ENCODE measurements around the gene MT3.

The MT3 gene

DNA sequence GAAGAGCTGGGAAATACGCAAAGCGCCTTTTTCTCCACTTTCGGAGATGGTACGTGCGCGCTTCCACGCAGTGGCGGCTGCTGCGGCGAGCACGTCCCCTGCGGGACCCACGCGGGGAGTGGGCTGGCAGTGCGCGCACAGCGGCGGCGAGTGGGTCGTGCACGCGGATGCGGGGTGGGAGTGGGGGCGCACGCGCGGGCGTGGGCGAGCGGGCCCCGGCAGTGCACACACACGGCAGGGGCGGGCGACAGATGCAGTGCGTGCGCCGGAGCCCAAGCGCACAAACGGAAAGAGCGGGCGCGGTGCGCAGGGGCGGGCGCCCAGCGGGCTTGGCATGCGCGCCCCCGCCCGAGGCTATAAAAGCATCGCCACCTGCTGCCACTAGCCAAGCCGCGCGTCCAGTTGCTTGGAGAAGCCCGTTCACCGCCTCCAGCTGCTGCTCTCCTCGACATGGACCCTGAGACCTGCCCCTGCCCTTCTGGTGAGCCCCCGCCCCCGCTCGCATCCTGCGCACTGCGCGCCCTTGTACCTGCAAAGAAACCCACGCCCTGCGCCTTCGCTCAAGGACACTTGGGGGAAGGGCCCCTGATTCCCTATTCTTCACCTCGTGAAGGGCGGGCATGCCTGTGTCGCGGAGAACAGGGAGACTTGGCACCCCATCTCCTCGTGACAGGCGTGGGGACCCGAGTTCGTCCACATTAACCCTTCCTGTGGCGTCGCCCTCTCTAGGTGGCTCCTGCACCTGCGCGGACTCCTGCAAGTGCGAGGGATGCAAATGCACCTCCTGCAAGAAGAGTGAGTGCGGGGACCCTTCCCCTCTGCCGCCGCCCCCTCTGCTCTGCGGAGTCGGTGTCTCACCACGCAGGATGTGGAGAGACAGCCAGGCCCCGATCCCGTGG, at the start of gene MT3:
TSS of gene MT3 (plus strand) at position 388 of the 899 bp plus-strand sequence. CDS start at position 451, 63 bp downstream.
- no peak for TF ChIP-seq GLIS3 (CRISPR knock-in tag; IDR thresholded peaks at IDR 0.05)
- TF ChIP-seq PPARA (CRISPR knock-in tag; IDR thresholded peaks at IDR 0.05; ENCODE audit: borderline replicate concordance): no peak
- no peak for TF ChIP-seq SNAI2 (CRISPR knock-in tag; IDR thresholded peaks at IDR 0.05)
- no peak for TF ChIP-seq TOX (CRISPR knock-in tag; IDR thresholded peaks at IDR 0.05; ENCODE audit: borderline replicate concordance)
- no peak for TF ChIP-seq BACH2 (CRISPR knock-in tag; IDR thresholded peaks at IDR 0.05; ENCODE audit: borderline replicate concordance)
- TF ChIP-seq ZFP3 (CRISPR knock-in tag; IDR thresholded peaks at IDR 0.05): no peak
- no peak for TF ChIP-seq CSDC2 (CRISPR knock-in tag; IDR thresholded peaks at IDR 0.05)
- TF ChIP-seq RARB (CRISPR knock-in tag; IDR thresholded peaks at IDR 0.05): no peak
- TF ChIP-seq ZC3H10 (CRISPR knock-in tag; IDR thresholded peaks at IDR 0.05): no peak
- TF ChIP-seq ZFP30 (CRISPR knock-in tag; IDR thresholded peaks at IDR 0.05): no peak
- no peak for TF ChIP-seq POU6F1 (CRISPR knock-in tag; IDR thresholded peaks at IDR 0.05; ENCODE audit: borderline replicate concordance, low read depth)
- TF ChIP-seq ZNF8 (CRISPR knock-in tag; IDR thresholded peaks at IDR 0.05): no peak
- peak; percentile 77 for ATAC-seq

DNA sequence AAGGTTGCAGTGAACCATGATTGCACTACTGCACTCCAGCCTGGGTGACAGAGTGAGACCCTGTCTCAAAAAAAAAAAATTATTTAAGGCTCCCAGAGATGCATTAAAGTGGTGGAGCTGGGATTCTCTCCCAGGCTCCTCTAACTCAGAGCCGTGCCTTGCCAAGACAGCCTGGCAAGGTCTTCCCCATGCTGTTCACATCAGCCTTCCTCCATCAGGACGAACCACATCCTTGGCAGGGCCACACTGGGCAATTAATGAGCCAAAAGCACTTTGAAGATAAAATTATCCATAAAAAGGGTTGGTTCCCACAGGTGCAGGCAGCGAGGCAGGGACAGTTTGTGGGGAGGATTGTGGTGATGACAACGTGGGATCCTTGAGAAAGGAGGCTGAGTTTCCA, 49.7 kb upstream of the MT3 start:
- no peak for ATAC-seq
- no peak for TF ChIP-seq TOX (CRISPR knock-in tag; IDR thresholded peaks at IDR 0.05; ENCODE audit: borderline replicate concordance)
- no peak for TF ChIP-seq PPARA (CRISPR knock-in tag; IDR thresholded peaks at IDR 0.05; ENCODE audit: borderline replicate concordance)
- TF ChIP-seq GLIS3 (CRISPR knock-in tag; IDR thresholded peaks at IDR 0.05): no peak
- no peak for TF ChIP-seq ISL1 (CRISPR knock-in tag; IDR thresholded peaks at IDR 0.05)
- no peak for TF ChIP-seq CSDC2 (CRISPR knock-in tag; IDR thresholded peaks at IDR 0.05)
- no peak for TF ChIP-seq ZNF70 (CRISPR knock-in tag; IDR thresholded peaks at IDR 0.05)
- TF ChIP-seq, protein P1, sequence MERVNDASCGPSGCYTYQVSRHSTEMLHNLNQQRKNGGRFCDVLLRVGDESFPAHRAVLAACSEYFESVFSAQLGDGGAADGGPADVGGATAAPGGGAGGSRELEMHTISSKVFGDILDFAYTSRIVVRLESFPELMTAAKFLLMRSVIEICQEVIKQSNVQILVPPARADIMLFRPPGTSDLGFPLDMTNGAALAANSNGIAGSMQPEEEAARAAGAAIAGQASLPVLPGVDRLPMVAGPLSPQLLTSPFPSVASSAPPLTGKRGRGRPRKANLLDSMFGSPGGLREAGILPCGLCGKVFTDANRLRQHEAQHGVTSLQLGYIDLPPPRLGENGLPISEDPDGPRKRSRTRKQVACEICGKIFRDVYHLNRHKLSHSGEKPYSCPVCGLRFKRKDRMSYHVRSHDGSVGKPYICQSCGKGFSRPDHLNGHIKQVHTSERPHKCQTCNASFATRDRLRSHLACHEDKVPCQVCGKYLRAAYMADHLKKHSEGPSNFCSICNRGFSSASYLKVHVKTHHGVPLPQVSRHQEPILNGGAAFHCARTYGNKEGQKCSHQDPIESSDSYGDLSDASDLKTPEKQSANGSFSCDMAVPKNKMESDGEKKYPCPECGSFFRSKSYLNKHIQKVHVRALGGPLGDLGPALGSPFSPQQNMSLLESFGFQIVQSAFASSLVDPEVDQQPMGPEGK (CRISPR knock-in tag; IDR thresholded peaks at IDR 0.05; ENCODE audit: borderline replicate concordance): no peak

- no peak for TF ChIP-seq ARNTL (CRISPR knock-in tag; IDR thresholded peaks at IDR 0.05; ENCODE audit: borderline replicate concordance, low read depth)
- TF ChIP-seq ZC3H10 (CRISPR knock-in tag; IDR thresholded peaks at IDR 0.05): no peak
- no peak for TF ChIP-seq POU6F1 (CRISPR knock-in tag; IDR thresholded peaks at IDR 0.05; ENCODE audit: borderline replicate concordance, low read depth)
- no peak for TF ChIP-seq OSR1 (CRISPR knock-in tag; IDR thresholded peaks at IDR 0.05)
- no peak for TF ChIP-seq SNAI2 (CRISPR knock-in tag; IDR thresholded peaks at IDR 0.05)
- no peak for TF ChIP-seq TCF4 (CRISPR knock-in tag; IDR thresholded peaks at IDR 0.05; ENCODE audit: borderline replicate concordance)
- TF ChIP-seq TOX (CRISPR knock-in tag; IDR thresholded peaks at IDR 0.05; ENCODE audit: borderline replicate concordance): no peak
- ATAC-seq: no peak
These were observed 47.3 kb upstream of the MT3 start for GRCh38 chr16:56542039-56542438.

DNA sequence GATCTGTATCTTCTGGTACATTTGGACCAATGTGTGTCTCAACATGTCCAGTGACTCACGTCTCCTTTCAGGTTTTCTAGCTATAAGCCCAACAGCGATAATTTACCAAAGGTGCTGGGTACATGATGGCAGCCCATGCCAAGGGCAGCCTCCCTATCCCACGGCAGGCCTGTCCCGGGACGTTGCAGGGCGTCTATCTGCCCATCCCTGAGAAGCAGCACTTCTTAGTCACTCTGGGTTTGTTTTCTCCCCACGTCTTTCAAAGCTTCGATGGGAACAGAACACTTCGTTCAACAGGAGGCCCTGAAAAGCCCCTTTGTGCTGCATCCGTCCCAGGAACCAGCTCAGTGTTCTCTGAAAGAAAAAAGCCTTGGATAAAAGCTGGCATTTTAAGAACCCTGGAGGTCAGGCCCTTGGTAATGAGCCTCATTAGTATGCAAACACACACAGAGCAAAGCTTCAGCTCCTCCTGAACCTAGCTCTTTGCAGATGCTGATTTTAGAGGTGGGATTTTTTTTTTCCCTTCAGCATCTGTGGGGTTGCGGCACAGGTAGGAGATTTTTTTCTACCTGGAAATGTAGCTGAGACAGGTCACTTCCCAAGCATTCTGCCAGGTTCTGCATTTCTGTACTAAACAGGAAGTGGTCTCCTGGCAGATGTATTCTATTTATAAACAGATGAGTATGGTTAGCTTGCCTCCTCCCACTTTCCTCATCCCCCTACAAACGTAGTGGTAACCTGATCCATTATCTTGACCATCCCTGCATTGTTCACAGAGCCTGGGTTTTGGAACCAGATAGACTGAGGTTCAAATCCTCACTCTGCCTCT, 42.0 kb upstream of the MT3 start:
- peak; percentile 84 for ATAC-seq
- TF ChIP-seq ARNTL (CRISPR knock-in tag; IDR thresholded peaks at IDR 0.05; ENCODE audit: borderline replicate concordance, low read depth) (no peak), RARB (CRISPR knock-in tag; IDR thresholded peaks at IDR 0.05) (no peak), OSR1 (CRISPR knock-in tag; IDR thresholded peaks at IDR 0.05) (no peak), ESRRG (CRISPR knock-in tag; IDR thresholded peaks at IDR 0.05) (no peak), ZNF70 (CRISPR knock-in tag; IDR thresholded peaks at IDR 0.05) (no peak), ZNF565 (CRISPR knock-in tag; conservative IDR thresholded peaks at IDR 0.05; ENCODE audit: low read depth) (no peak), ZC3H10 (CRISPR knock-in tag; IDR thresholded peaks at IDR 0.05) (no peak), ISL1 (CRISPR knock-in tag; IDR thresholded peaks at IDR 0.05) (no peak), PPARA (CRISPR knock-in tag; IDR thresholded peaks at IDR 0.05; ENCODE audit: borderline replicate concordance) (no peak), GLIS3 (CRISPR knock-in tag; IDR thresholded peaks at IDR 0.05) (no peak)

All from SK-N-SH treated with all-trans-retinoic acid at 6 μM for 48 hours (cell line).